Gastroesophageal sphincter (tissue), 4 donors: ENCODE data around the gene NUS1. TPM values are rescaled to one million over a fixed set of nuclear protein-coding genes. Genes with fewer than 3 reads are reported as not detected.
"Not testable (repeated sequence)": the region's sequence is repeated elsewhere in the genome, so short reads cannot be mapped to it uniquely, and the experiment has no call there.

ENCODE experiments used
- ATAC-seq: fragments of 150-250 bp; one replicate; pipeline ENCODE4 v1.9.1; 2016; ENCODE audit warnings: mild to moderate bottlenecking, moderate library complexity
- H3K27ac ChIP-seq, 4 donors: fragments of 200-600 bp; sonication (generic) in 3 of 4; 1 replicate in 3 of 4; 2 replicates in 1 of 4; pipeline ENCODE4 v1.5.1; 2016 to 2019
- H3K27me3 ChIP-seq: fragments of 200-600 bp; sonication (generic); one replicate; pipeline ENCODE4 v1.5.1; 2019
- H3K36me3 ChIP-seq, 2 donors: fragments of 200-600 bp; sonication (generic); one replicate each; pipeline ENCODE4 v1.5.1; 2019; ENCODE audit warnings: control low read depth in 1 of 2
- H3K4me1 ChIP-seq, 3 donors: fragments of 200-600 bp; sonication (generic); 1 replicate in 2 of 3; 2 replicates in 1 of 3; pipeline ENCODE4 v1.5.1; 2016 to 2019; ENCODE audit warnings: control low read depth in 2 of 3
- H3K4me3 ChIP-seq, 2 donors: fragments of 200-600 bp; sonication (generic); one replicate each; pipeline ENCODE4 v1.5.1; 2019; ENCODE audit warnings: mild to moderate bottlenecking in 1 of 2, moderate library complexity in 1 of 2
- H3K9me3 ChIP-seq, 3 donors: fragments of 200-600 bp; sonication (generic); one replicate each; pipeline ENCODE4 v1.5.1; 2017 to 2019; ENCODE audit warnings: control low read depth in 2 of 3
- CTCF ChIP-seq, 4 experiments: fragments of 200-600 bp in 2 of 4; fragments of 450-650 bp in 2 of 4; sonication (generic) in 1 of 4; IDR thresholded peaks; one replicate each; pipeline ENCODE4 v1.5.1; 2017 to 2019; ENCODE audit warnings: antibody characterized with exemption in 4 of 4, mild to moderate bottlenecking in 2 of 4, moderate library complexity in 2 of 4
- EP300 ChIP-seq: sonication (generic); formaldehyde crosslinking; IDR thresholded peaks from one replicate; pipeline ENCODE4 v1.6.1; 2017; ENCODE audit warnings: antibody characterized with exemption, mild to moderate bottlenecking
- POLR2A ChIP-seq, 2 donors: fragments of 450-650 bp; IDR thresholded peaks; one replicate each; pipeline ENCODE4 v1.6.1; 2017; ENCODE audit warnings: antibody characterized with exemption in 2 of 2, mild to moderate bottlenecking in 2 of 2, moderate library complexity in 1 of 2
- POLR2AphosphoS5 ChIP-seq: sonication (generic); formaldehyde crosslinking; IDR thresholded peaks from one replicate; pipeline ENCODE4 v1.6.1; 2017; ENCODE audit warnings: antibody characterized with exemption
- WGBS, 2 donors: methylation state at CpG; one replicate each; pipeline ENCODE4 v1.1.5; 2018; ENCODE audit warnings: low coverage in 1 of 2; 5-methylcytosine and 5-hydroxymethylcytosine counted together
- total RNA-seq, 4 donors: library from RNA; depleted of rRNA; stranded (reverse); fragments of >200 nt; gene quantifications; one replicate each; pipeline ENCODE4 v1.1.0, GENCODE V29; 2016

NUS1 gene
- total RNA-seq, 4 donors from 2014 or later: 19.6 to 31.0 (median 24.1) TPM

- Histone ChIP-seq H3K4me3 (no peak overlapping the region), H3K27me3 (no peaks in the 10 kb centered on the region), H3K9me3 (peaks cover 0 to 12% (median 0%) of the 10 kb centered on the region in 3 donors), H3K27ac (no peak overlapping the region), H3K36me3 (no peaks in the 10 kb centered on the region), H3K4me1 (no peaks in the 10 kb centered on the region)
- ATAC-seq: no peak
- whole genome bisulfite sequencing, 2 donors: 75 to 95% methylated on average over 2 of the region's 2 CpGs
- TF ChIP-seq CTCF (IDR thresholded peaks at IDR 0.05) (no peak), EP300 (no peak), POLR2A (IDR thresholded peaks at IDR 0.05) (no peak), POLR2AphosphoS5 (no peak)
Observed at GRCh38 chr6:117642976-117643375, 32.3 kb upstream of the NUS1 start.

DNA sequence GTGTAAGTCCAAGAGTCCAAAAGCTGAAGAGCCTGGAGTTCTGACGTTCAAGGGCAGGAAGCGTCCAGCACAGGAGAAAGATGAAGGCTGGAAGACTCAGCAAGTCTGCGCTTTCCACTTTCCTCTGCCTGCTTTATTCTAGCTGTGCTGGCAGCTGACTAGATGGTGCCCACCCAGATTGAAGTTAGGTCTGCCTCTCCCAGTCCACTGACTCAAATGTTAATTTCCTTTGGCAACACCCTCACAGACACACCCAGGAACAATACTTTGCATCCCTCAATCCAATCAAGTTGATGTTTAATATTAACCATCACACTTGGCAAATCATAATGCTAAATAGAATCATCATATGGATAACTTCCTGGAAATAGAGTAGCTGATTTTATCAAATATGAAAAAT is 23.3 kb upstream of the NUS1 start:
- 63 to 100% methylated on average over 1 to 3 of the region's 3 CpGs for WGBS, 2 donors
- H3K4me3 ChIP-seq, H3K27me3 ChIP-seq, H3K27ac ChIP-seq, H3K4me1 ChIP-seq, ATAC-seq, H3K36me3 ChIP-seq: not testable (repeated sequence)
- H3K9me3 ChIP-seq: peaks cover 0 to 11% (median 0%) of the 10 kb centered on the region in 3 donors

- no peak overlapping the region for H3K4me3 ChIP-seq
- H3K4me1 ChIP-seq: no peaks in the 10 kb centered on the region
- no peak for ATAC-seq
- no peak overlapping the region for H3K27ac ChIP-seq
- 52 to 96% methylated on average over 2 of the region's 2 CpGs for WGBS, 2 donors
- H3K27me3 ChIP-seq: no peaks in the 10 kb centered on the region
- peaks cover 0 to 8% (median 0%) of the 10 kb centered on the region in 3 donors for H3K9me3 ChIP-seq
- H3K36me3 ChIP-seq: no peaks in the 10 kb centered on the region
- no peak for TF ChIP-seq CTCF (IDR thresholded peaks at IDR 0.05)
- no peak for TF ChIP-seq EP300
Observed at GRCh38 chr6:117653949-117654348, 21.3 kb upstream of the NUS1 start.

DNA sequence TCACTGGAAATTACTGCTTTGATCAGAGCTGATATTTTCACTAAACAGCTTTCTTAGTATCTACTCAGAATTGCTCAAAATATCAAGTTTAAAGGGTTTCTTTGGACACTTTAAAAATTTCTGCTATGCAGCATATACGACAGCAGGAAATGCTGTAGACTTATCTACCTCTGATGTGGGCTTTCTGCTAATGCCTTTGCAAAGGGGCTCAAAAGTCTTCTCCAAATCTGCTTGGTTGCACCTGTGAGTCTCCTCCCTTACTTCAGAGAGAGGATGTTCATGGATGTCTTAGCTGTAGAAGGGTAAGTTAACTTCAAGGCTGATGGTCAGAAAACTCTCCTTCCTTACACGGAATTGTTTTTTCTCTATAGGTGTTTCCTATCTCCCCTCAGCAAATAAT is 19.9 kb upstream of the NUS1 start:
- H3K9me3 ChIP-seq: peaks cover 0 to 7% (median 0%) of the 10 kb centered on the region in 3 donors
- ATAC-seq: no peak
- TF ChIP-seq CTCF (IDR thresholded peaks at IDR 0.05) (no peak), POLR2A (IDR thresholded peaks at IDR 0.05) (no peak), POLR2AphosphoS5 (no peak), EP300 (no peak)
- WGBS, 2 donors: 80 to 100% methylated on average over 1 to 2 of the region's 2 CpGs
- no peaks in the 10 kb centered on the region for H3K4me1 ChIP-seq
- H3K36me3 ChIP-seq: no peaks in the 10 kb centered on the region
- no peaks in the 10 kb centered on the region for H3K27me3 ChIP-seq
- no peak overlapping the region for H3K4me3 ChIP-seq
- no peak overlapping the region for H3K27ac ChIP-seq

- Histone ChIP-seq H3K36me3 (no peaks in the 10 kb centered on the region), H3K27me3 (no peaks in the 10 kb centered on the region), H3K9me3 (no peaks in the 10 kb centered on the region), H3K27ac (no peak overlapping the region), H3K4me3 (no peak overlapping the region), H3K4me1 (no peaks in the 10 kb centered on the region)
- ATAC-seq: no peak
- WGBS, 2 donors: 27 to 42% methylated on average over 1 of the region's 1 CpG
- no peak for TF ChIP-seq EP300
- TF ChIP-seq POLR2A (IDR thresholded peaks at IDR 0.05): no peak
Observed at GRCh38 chr6:117666881-117667280, 8.4 kb upstream of the NUS1 start.

DNA sequence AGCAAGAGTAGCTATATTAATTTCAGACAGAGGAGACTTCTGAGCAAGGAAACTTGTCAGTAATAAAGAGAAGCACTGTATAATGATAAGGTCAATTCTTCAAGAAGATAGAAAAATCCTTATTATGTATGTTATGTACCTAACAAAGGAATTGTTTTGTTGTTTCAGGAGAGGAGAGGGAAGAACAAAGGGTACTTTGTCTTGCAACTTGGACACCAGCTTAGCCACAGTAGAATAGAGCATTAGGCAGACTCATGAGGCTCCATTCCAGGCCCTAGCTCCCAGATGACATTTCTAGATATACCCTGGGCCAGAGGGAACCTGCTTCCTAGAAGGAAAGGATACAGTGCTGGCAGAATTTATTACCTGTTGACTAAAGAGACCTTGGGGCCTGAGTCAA is 6.5 kb upstream of the NUS1 start:
- TF ChIP-seq CTCF (IDR thresholded peaks at IDR 0.05) (no peak), EP300 (no peak), POLR2A (IDR thresholded peaks at IDR 0.05) (no peak), POLR2AphosphoS5 (no peak)
- no peak for ATAC-seq
- no peaks in the 10 kb centered on the region for H3K36me3 ChIP-seq
- no peaks in the 10 kb centered on the region for H3K9me3 ChIP-seq
- H3K4me3 ChIP-seq: no peak overlapping the region
- H3K4me1 ChIP-seq: no peaks in the 10 kb centered on the region
- H3K27ac ChIP-seq: no peak overlapping the region
- no peaks in the 10 kb centered on the region for H3K27me3 ChIP-seq
